22Rv1 (cell line): ENCODE measurements around the gene MAP3K4.
"Not testable (repeated sequence)": the region's sequence is repeated elsewhere in the genome, so short reads cannot be mapped to it uniquely, and the experiment has no call there.

ENCODE experiments used
- H3K27ac ChIP-seq: fragments of 450-650 bp; 2 replicates; pipeline ENCODE4 v1.5.1; 2017
- ZFX ChIP-seq: fragments of 450-650 bp; IDR thresholded peaks from 2 replicates; pipeline ENCODE4 v1.6.1; 2017; ENCODE audit warnings: antibody characterized with exemption, borderline replicate concordance
- TF ChIP-seq, protein P1 (sequence below): fragments of 450-650 bp; IDR thresholded peaks from 2 replicates; pipeline ENCODE4 v1.5.1; 2017; ENCODE audit warnings: mild to moderate bottlenecking

Gene MAP3K4

DNA sequence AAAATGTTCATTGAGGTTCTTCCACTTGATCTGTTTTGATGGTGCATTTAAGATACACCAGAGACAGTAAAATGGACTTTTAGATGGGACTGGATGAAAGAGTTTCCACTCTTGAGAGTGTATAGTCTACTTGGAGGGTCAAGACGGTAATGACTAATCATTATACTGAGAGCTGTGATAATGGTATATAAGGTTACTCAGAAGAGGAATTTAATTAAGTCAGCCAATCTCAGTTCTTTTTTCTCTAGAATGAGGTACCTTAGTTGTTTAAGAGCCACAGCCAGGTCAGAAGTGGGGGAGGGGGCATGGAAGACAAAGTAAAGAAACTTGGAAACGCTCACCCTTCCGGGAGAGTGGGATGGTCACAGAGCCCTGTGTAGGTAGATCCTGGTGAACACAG lies 123.9 kb downstream of the MAP3K4 start:
- no peak for TF ChIP-seq ZFX
- TF ChIP-seq, protein P1, sequence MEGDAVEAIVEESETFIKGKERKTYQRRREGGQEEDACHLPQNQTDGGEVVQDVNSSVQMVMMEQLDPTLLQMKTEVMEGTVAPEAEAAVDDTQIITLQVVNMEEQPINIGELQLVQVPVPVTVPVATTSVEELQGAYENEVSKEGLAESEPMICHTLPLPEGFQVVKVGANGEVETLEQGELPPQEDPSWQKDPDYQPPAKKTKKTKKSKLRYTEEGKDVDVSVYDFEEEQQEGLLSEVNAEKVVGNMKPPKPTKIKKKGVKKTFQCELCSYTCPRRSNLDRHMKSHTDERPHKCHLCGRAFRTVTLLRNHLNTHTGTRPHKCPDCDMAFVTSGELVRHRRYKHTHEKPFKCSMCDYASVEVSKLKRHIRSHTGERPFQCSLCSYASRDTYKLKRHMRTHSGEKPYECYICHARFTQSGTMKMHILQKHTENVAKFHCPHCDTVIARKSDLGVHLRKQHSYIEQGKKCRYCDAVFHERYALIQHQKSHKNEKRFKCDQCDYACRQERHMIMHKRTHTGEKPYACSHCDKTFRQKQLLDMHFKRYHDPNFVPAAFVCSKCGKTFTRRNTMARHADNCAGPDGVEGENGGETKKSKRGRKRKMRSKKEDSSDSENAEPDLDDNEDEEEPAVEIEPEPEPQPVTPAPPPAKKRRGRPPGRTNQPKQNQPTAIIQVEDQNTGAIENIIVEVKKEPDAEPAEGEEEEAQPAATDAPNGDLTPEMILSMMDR = no peak
- no peak overlapping the region for H3K27ac ChIP-seq

DNA sequence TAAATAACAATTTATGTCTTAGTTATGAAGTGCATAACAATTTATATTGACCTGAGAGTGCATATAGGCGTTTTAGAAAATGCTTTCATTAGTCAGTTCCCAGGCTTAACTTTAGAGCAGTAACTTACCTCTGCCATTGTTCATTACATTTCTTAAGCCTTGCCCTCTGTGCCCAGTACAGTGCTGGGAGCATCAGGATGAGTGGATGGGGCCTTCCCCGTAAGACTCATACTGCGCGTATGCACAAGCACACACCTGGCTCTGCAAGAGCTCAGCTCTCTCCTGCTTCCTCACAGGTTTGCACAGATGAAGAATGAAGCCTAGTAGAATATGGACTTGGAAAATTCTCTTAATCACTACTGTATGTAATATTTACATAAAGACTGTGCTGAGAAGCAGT lies 125.0 kb downstream of the MAP3K4 start:
- TF ChIP-seq, protein P1 = no peak
- no peak for TF ChIP-seq ZFX

DNA sequence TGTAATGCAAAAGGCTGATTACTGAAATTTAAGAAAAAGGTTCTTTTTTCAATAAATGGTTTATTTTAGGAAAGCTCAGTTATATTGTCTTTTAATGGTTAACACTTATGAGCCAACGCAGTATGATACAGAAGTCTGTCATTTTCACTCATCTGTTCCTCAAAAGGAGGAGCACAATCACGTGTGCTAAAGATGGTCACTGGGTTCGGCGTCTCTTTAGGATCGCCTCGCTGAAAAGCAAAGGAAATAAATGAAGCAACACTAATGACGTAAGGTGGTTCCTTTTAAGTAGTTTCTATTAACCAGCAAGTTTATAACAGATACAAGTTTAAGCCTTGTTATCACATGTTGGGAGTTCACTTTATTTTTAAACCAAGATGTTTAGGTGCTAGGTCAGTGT lies 125.7 kb downstream of the MAP3K4 start:
- no peak for TF ChIP-seq ZFX
- no peak overlapping the region for H3K27ac ChIP-seq

More for the DNA sequence above, 125.0 kb downstream of the MAP3K4 start:
- no peak overlapping the region for H3K27ac ChIP-seq

DNA sequence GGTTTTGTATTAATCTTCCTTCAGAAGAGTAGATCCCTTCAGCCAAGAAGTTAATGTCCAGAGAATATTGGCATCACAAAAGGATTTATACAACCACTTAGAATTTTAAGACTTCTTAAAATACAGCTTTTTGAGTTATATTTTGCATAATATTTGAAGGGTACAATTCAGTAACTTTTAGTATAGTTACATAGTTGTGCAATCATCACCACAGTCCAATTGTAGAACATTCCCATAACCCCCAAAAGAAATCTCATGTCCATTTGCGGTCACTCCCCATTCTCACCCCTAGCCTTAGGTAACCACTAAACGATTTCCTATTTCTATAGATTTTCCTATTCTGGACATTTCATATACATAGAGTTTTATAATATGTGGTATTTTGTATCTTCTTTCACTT lies 126.4 kb downstream of the MAP3K4 start:
- TF ChIP-seq, protein P1 = no peak
- TF ChIP-seq ZFX = no peak
- no peak overlapping the region for H3K27ac ChIP-seq

DNA sequence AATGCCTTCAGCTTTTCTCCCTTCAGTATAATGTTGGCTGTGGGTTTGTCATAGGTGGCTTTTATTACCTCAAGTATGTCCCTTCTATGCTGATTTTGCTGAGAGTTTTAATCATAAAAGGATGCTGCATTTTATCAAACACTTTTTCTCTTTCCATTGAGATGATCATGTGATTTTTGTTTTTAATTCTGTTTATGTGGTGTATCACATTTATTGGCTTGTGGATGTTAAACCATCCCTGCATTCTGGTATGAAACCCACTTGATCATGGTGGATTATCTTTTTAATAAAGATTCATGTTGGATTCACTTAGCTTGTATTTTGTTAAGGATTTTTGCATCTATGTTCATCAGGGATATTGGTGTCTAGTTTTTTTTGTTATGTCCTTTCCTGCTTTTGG lies 131.8 kb downstream of the MAP3K4 start:
- H3K27ac ChIP-seq = not testable (repeated sequence)

DNA sequence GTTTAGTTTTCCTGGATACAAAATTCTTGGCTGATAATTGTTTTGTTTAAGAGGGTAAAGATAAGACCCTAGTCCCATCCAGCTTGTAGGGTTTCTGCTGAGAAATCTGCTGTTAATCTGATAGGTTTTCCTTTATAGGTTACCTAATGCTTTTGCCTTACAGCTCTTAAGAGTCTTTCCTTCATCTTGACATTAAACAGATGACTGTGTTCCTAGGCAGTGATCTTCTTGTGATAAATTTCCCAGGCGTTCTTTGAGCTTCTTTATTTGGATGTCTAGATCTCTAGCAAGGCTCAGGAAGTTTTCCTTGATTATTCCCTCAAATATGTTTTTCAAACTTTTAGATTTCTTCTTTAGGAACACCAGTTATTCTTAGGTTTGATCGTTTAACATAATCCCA lies 134.0 kb downstream of the MAP3K4 start:
- H3K27ac ChIP-seq = no peak overlapping the region
- no peak for TF ChIP-seq ZFX

DNA sequence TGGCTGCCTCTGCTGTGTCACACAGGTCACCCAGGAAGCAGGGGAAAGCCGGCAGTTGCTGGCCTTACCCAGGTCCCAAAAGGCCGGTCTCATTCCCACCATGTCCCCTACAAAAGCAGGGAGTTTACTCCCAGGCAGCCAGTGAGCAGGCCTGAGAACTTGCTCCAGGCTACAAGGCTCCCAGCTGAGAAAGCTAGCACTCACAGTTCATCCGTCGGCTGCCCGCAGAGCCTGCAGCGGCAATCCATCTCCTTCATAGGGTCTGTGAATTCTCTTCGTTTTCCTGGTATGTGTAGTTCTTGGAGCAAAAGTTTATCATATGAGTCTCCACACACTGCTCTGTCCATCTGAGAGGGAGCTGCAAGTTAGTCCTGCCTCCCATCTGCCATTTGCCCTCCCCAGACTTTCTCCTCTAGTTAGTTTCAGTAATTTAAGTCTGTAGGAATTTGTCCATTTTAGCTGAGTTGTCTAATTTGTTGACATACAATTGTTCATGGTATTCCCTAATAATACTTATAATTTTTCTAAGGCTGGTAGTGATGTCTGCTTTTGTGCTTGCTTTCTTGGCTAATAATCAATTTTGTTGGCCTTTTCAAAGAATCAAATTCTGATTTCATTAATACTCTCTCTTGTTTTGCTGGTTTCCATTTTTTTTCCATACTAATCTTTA lies 135.6 kb downstream of the MAP3K4 start:
- TF ChIP-seq, protein P1 = no peak
- TF ChIP-seq ZFX = no peak
- no peak overlapping the region for H3K27ac ChIP-seq

DNA sequence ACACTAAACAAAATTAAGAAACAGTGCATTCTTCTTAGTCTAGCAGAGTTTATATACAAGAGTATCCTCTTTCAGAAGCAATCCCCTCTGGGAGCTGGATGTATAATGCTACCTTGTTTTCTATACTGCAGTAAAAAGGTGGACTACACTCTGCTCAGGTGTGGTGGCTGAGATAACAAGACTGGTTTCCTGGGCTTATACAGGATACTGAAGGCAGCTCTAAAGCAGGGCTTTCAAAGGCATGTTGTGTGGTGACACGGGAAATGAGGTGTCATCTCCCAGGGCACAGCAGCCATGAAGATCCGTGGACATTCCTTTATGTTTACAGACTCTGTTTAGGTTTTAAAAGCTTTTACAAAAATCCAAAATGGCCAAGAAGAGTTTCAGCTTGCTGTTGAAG lies 136.7 kb downstream of the MAP3K4 start:
- no peak for TF ChIP-seq ZFX
- TF ChIP-seq, protein P1 = no peak
- H3K27ac ChIP-seq = no peak overlapping the region

DNA sequence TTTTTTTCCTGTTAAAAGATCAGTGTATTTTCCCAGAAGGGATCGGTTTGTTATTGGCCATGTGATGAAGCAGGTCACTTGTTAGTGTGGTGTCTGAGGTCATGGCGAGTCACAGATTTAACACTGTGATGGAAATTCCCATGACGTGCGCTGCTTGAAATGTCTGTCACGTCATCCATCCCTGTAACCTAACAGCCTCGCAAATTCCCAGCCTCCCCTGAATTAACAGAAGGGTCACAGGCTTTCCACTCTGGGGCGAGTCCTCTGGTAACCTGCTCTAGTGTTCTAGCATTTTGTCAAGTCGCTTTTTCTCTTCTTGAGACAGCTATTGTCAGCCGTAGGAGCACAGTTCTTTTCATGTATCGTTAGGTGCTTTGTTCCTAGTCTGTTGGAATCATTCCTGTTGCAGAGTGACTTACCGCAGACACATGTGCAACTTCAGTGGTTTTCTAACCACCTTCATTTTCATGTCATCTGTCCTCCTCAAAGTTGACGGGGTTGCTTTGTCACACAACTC lies 137.2 kb downstream of the MAP3K4 start:
- H3K27ac ChIP-seq = no peak overlapping the region
- no peak for TF ChIP-seq ZFX
- TF ChIP-seq, protein P1 = no peak
